Testis (tissue), 3 donors: ENCODE measurements around the gene DHX30. TPM values are rescaled to one million over a fixed set of nuclear protein-coding genes. Genes with fewer than 3 reads are reported as not detected.

Experiments used
- DNase-seq: peaks from one replicate; pipeline ENCODE4 v3.0.0-alpha.2; 2019
- H3K27ac ChIP-seq, 2 donors: fragments of 200-600 bp; sonication (generic); one replicate each; pipeline ENCODE4 v1.5.1; 2019
- H3K27me3 ChIP-seq: fragments of 200-600 bp; sonication (generic); one replicate; pipeline ENCODE4 v1.5.1; 2019
- H3K36me3 ChIP-seq: fragments of 200-600 bp; sonication (generic); one replicate; pipeline ENCODE4 v1.5.1; 2017; ENCODE audit warnings: low read depth; ENCODE audit errors: missing control alignments
- H3K4me1 ChIP-seq: fragments of 200-600 bp; sonication (generic); one replicate; pipeline ENCODE4 v1.5.1; 2019
- H3K4me3 ChIP-seq, 2 donors: fragments of 200-600 bp; sonication (generic); one replicate each; pipeline ENCODE4 v1.5.1; 2017 to 2019
- H3K9me3 ChIP-seq: fragments of 200-600 bp; sonication (generic); one replicate; pipeline ENCODE4 v1.5.1; 2017
- POLR2A ChIP-seq: fragments of 450-650 bp; IDR thresholded peaks from one replicate; pipeline ENCODE4 v1.6.1; 2017; ENCODE audit warnings: antibody characterized with exemption, mild to moderate bottlenecking, moderate library complexity
- WGBS, 2 donors: methylation state at CpG; one replicate each; pipeline ENCODE4 v1.1.5; 2018; 5-methylcytosine and 5-hydroxymethylcytosine counted together
- intact Hi-C: fragments of 100-400 bp; cut with DNase I; formaldehyde crosslinking; loops from one replicate; pipeline ENCODE4 v1.15.1; 2023; ENCODE audit warnings: low total_unique reads
- polyA plus RNA-seq: library from polyadenylated mRNA; stranded (reverse); fragments of 350-450 nt; fragmentation: Illumina TruSeq; extraction: RNeasy Lipid Tissue Mini Kit (QIAGEN cat#74804); gene quantifications from one replicate; pipeline ENCODE4 v1.2.3, GENCODE V29; 2014; ENCODE audit warnings: low read depth, low replicate concordance; ENCODE audit not compliant: insufficient read depth
- total RNA-seq, 2 donors: library from RNA; depleted of rRNA; stranded (reverse); fragments of >200 nt; gene quantifications; one replicate each; pipeline ENCODE4 v1.2.3, GENCODE V29; 2016
- TF ChIP-seq, protein P1 (sequence below), 3 experiments: fragments of 450-650 bp in 2 of 3; fragments of 200-600 bp in 1 of 3; sonication (generic) in 1 of 3; IDR thresholded peaks; one replicate each; pipeline ENCODE4 v1.5.1; 2016 to 2019; ENCODE audit warnings: antibody characterized with exemption in 3 of 3, mild to moderate bottlenecking in 2 of 3, moderate library complexity in 1 of 3

DHX30 gene
- total and polyA plus RNA-seq, 3 donors from 2014 or later, result 178 to 216 (median 187) TPM

DNA sequence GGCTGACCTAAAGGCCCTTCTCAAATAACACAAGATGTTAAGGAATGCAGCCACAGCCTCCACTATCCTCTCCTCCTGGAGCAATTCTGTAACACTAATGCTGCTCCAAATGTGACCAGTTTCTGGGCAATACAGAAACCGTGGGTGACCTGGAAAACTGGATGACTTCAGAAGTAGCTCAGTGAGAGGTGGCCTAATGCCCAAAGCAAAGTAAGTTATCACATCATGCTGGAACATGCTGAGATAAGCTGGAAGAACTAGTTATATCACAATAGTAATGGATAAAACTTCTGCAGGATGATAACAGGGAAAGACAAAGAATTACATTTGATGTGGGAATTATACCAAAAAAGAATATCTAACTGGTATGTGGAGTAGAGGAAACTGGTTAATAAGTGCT is 72.0 kb downstream of the DHX30 start:
- TF ChIP-seq, protein P1, sequence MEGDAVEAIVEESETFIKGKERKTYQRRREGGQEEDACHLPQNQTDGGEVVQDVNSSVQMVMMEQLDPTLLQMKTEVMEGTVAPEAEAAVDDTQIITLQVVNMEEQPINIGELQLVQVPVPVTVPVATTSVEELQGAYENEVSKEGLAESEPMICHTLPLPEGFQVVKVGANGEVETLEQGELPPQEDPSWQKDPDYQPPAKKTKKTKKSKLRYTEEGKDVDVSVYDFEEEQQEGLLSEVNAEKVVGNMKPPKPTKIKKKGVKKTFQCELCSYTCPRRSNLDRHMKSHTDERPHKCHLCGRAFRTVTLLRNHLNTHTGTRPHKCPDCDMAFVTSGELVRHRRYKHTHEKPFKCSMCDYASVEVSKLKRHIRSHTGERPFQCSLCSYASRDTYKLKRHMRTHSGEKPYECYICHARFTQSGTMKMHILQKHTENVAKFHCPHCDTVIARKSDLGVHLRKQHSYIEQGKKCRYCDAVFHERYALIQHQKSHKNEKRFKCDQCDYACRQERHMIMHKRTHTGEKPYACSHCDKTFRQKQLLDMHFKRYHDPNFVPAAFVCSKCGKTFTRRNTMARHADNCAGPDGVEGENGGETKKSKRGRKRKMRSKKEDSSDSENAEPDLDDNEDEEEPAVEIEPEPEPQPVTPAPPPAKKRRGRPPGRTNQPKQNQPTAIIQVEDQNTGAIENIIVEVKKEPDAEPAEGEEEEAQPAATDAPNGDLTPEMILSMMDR (IDR thresholded peaks at IDR 0.05), result no peak
- no peak for TF ChIP-seq POLR2A
- 35 to 60% methylated on average over 1 of the region's 1 CpG for WGBS, 2 donors
- Histone ChIP-seq H3K27ac (peak overlapping the region in 1 of 2 donors; percentile 39), H3K4me1 (peaks cover 25% of the 10 kb centered on the region), H3K27me3 (no peaks in the 10 kb centered on the region), H3K36me3 (no peaks in the 10 kb centered on the region), H3K9me3 (no peaks in the 10 kb centered on the region), H3K4me3 (no peak overlapping the region)
- no peak for DNase-seq
- intact Hi-C loops, result no loop called here

DNA sequence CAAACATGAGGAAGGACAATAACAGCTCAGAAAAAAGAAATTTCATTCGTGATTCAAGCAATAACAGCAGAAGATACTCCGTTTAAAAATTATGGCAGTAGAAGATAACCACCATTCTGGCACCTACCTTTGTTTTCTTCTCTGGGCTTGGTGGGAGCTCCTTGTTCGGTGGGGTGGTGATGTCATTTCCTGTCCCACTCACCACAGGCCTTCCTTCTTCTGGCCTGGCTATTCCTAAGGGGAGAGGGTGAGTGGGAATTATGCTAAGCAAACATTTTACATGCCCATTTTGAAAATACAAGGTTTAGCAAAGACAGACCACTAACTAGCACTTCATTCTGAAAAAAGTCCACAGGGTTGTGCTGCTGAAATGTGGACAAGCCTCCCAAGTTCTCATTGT is 74.4 kb downstream of the DHX30 start:
- Histone ChIP-seq H3K4me1 (peaks cover 25% of the 10 kb centered on the region), H3K27me3 (no peaks in the 10 kb centered on the region), H3K36me3 (no peaks in the 10 kb centered on the region), H3K9me3 (no peaks in the 10 kb centered on the region), H3K27ac (peak overlapping the region; percentile 47 to 62), H3K4me3 (no peak overlapping the region)
- DNase-seq, result no peak
- WGBS, 2 donors, result 76 to 79% methylated on average over 3 of the region's 3 CpGs
- intact Hi-C loops, result no loop called here
- TF ChIP-seq, protein P1 (IDR thresholded peaks at IDR 0.05), result no peak
- TF ChIP-seq POLR2A, result no peak

DNA sequence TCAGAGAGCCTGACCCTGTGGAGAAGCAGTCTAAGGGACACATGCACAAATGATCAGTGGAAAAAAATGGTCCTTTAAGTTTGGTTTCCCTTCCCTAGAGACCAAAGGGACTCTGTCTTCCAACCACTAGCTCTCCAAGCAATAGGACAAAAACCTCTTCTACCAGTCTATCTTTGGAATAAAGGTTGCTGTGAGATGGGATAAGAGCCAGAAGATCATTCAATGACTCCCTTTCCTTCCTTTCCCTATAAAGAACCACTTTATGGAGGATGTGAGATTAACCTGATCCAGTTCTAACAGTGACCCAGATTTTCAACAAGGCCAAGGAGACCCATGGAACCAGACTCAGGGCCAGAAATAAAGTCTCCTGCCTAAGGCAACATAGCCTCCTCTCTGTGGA is 74.8 kb downstream of the DHX30 start:
- no peaks in the 10 kb centered on the region for H3K36me3 ChIP-seq
- no peaks in the 10 kb centered on the region for H3K27me3 ChIP-seq
- intact Hi-C loops, result no loop called here
- TF ChIP-seq POLR2A, result no peak
- TF ChIP-seq, protein P1 (IDR thresholded peaks at IDR 0.05), result no peak
- DNase-seq, result no peak
- H3K4me3 ChIP-seq, result no peak overlapping the region
- H3K4me1 ChIP-seq, result peaks cover 25% of the 10 kb centered on the region
- H3K9me3 ChIP-seq, result no peaks in the 10 kb centered on the region
- H3K27ac ChIP-seq, result peak overlapping the region; percentile 47 to 62

DNA sequence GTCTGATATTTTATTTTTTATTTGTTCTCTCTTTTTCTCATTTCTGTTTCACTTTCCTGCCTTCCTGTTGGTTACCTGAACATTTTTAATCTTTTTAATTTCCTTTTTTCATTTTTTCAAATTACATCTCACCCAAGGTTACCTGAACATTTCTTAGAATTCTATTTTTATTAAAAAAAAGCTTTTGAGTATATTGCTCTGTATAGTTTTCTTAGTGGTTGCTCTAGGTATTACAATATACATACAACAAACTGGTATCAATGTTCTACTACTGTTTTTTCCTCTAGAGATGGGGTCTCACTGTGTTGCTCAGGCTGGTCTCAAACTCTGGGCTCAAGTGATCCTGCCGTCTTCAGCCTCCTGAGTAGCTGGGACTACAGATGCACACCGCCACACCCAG is 79.4 kb downstream of the DHX30 start:
- DNase-seq, result no peak
- intact Hi-C loops, result no loop called here
- 91 to 98% methylated on average over 2 of the region's 2 CpGs for WGBS, 2 donors
- no peaks in the 10 kb centered on the region for H3K36me3 ChIP-seq
- TF ChIP-seq, protein P1 (IDR thresholded peaks at IDR 0.05), result peak in 1 of 3 experiments; percentile 47
- TF ChIP-seq POLR2A, result no peak
- peaks cover 10% of the 10 kb centered on the region for H3K4me1 ChIP-seq
- H3K4me3 ChIP-seq, result no peak overlapping the region
- H3K27ac ChIP-seq, result no peak overlapping the region
- H3K27me3 ChIP-seq, result no peaks in the 10 kb centered on the region
- no peaks in the 10 kb centered on the region for H3K9me3 ChIP-seq

DNA sequence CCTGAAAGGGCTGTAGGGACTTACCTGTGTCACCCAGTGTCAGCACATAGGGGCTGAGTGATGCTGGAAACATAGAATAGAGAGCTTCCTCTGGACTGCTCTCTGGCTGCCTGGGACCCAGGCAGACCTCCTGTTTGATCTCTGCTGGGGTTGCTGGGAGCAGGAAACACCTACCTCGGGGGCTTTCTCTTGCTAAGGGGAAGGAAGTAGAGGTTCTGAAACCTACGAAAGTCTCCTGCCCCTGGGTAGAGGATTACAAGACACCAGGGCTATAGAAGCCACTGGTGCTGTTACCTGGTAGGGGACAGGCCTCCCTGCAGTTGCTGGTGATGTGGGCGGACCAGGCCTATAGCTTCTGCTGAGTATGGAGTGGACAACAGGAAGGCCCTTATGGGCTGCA is 81.7 kb downstream of the DHX30 start:
- Histone ChIP-seq H3K36me3 (no peaks in the 10 kb centered on the region), H3K9me3 (no peaks in the 10 kb centered on the region), H3K27me3 (no peaks in the 10 kb centered on the region), H3K27ac (no peak overlapping the region), H3K4me3 (no peak overlapping the region), H3K4me1 (no peaks in the 10 kb centered on the region)
- intact Hi-C loops, result no loop called here
- no peak for DNase-seq
- WGBS, 2 donors, result 68 to 82% methylated on average over 3 of the region's 3 CpGs
- TF ChIP-seq POLR2A, result no peak
- TF ChIP-seq, protein P1 (IDR thresholded peaks at IDR 0.05), result no peak
